Aorta (tissue), 5 donors: Measurements from ENCODE around the gene KRT6C. TPM values are rescaled to one million over a fixed set of nuclear protein-coding genes. Genes with fewer than 3 reads are reported as not detected.
"Not testable (repeated sequence)": the region's sequence is repeated elsewhere in the genome, so short reads cannot be mapped to it uniquely, and the experiment has no call there.

Experiments used
- ATAC-seq: fragments of 200-7000 bp; cut with Tn5 transposase; one replicate; pipeline ENCODE4 v1.9.1; 2022; ENCODE audit warnings: moderate library complexity; ENCODE audit not compliant: low FRiP score
- DNase-seq, 2 donors: peaks; one replicate each; pipeline ENCODE4 v3.0.0-alpha.2; 2020
- H3K27ac ChIP-seq, 2 donors: one replicate each; pipeline ENCODE4 v1.5.1; 2013; ENCODE audit warnings: low read length in 2 of 2, mild to moderate bottlenecking in 2 of 2, moderate library complexity in 2 of 2, control low read depth in 1 of 2, inconsistent platforms in 1 of 2, low read depth in 1 of 2
- H3K27me3 ChIP-seq, 2 donors: one replicate each; pipeline ENCODE4 v1.6.1; 2013; ENCODE audit warnings: control low read depth in 1 of 2, low read length in 1 of 2, mild to moderate bottlenecking in 1 of 2, moderate library complexity in 1 of 2; ENCODE audit not compliant: insufficient read depth in 2 of 2, control insufficient read depth in 1 of 2
- H3K36me3 ChIP-seq, 2 donors: one replicate each; pipeline ENCODE4 v1.6.1; 2013; ENCODE audit warnings: control low read depth in 1 of 2, low read length in 1 of 2, mild to moderate bottlenecking in 1 of 2; ENCODE audit not compliant: insufficient read depth in 2 of 2, control insufficient read depth in 1 of 2
- H3K4me1 ChIP-seq, 2 donors: one replicate each; pipeline ENCODE4 v1.6.1; 2013; ENCODE audit warnings: low read length in 2 of 2, control low read depth in 1 of 2, mild to moderate bottlenecking in 1 of 2, moderate library complexity in 1 of 2; ENCODE audit not compliant: insufficient read depth in 2 of 2, control insufficient read depth in 1 of 2
- H3K4me3 ChIP-seq, 2 donors: one replicate each; pipeline ENCODE4 v1.5.1; 2013; ENCODE audit warnings: low read length in 2 of 2, control low read depth in 1 of 2, mild to moderate bottlenecking in 1 of 2
- H3K9me3 ChIP-seq: one replicate; pipeline ENCODE4 v1.6.1; 2013; ENCODE audit warnings: mild to moderate bottlenecking, low read length; ENCODE audit not compliant: control insufficient read depth
- WGBS, 2 donors: extraction: QIAGEN DNeasy Blood & Tissue Kit; methylation state at CpG; one replicate each; pipeline ENCODE4 v1.1.7; 2013; 5-methylcytosine and 5-hydroxymethylcytosine counted together
- intact Hi-C, 2 donors: fragments of 100-400 bp; cut with DNase I; formaldehyde crosslinking; loops; one replicate each; pipeline versions ENCODE4 v1.14.2 to v1.15.0; 2022
- polyA plus RNA-seq, 2 donors: library from polyadenylated mRNA; stranded (reverse); fragments of 200-250 nt; gene quantifications; one replicate each; pipeline ENCODE4 v1.2.3, GENCODE V29; 2013
- total RNA-seq, 2 donors: library from RNA; stranded (reverse); fragmentation: NEBNext Ultra II Directional; extraction: Animal tissue kit (Norgen Biotek cat#: 25700); gene quantifications; one replicate each; pipeline ENCODE4 v1.2.1, GENCODE V29; 2021
- donor health status: healthy with polysubstance abuse.
- donor health status: Bipolar disorder and iron deficiency.
- donor health status: DM: no; HTN: no; CAD: no.
- donor health status: DM: no; HTN: no; CAD: no.
- donor health status: DM: yes; HTN: yes; CAD: no.

The KRT6C gene
- total and polyA plus RNA-seq, 4 donors: 0.08 to 0.25 TPM; not detected in 2

DNA sequence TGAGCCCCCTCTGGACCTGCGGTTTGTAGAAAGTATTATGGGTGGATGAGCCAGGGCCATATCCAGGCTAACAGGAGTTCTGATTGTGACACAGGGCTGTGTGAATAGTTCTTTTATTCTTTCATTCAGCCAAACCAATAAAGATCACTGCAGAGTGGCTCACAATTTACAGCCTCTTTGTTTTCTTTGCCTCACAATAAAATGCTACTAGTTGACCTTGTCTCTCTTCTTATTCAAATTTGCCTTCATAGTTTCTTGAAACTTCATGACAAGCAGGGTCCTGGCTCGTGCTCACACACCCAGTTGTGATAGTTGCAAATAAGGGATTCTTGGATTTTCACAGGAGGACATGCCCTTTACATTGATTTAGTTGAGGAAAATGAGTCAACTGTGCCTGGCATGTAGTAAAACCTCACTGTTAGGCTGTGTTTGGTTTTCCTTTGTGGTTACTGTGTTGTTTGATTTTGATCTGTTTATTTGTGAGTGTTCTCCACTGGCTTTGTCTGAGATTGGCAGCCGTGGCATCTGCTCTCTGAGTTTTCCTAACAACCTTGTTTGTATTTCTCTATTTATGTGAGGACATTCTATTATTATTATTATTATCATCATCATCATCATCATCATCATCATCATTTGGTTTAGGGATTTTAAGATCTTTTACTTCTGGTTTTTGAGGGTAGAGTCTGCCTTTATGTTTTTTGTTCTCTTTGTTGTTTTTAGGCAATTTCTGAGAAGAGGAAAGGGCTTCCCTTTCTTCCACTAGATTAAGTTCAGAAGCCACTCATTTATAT lies 19.0 kb downstream of the KRT6C start:
- no peaks in the 10 kb centered on the region for H3K4me1 ChIP-seq
- H3K27ac ChIP-seq: no peak overlapping the region
- H3K27me3 ChIP-seq: no peaks in the 10 kb centered on the region
- no peak for DNase-seq
- 54 to 58% methylated on average over 3 of the region's 3 CpGs for WGBS, 2 donors
- intact Hi-C loops: no loop called here
- H3K36me3 ChIP-seq: no peaks in the 10 kb centered on the region
- no peaks in the 10 kb centered on the region for H3K9me3 ChIP-seq
- H3K4me3 ChIP-seq: no peak overlapping the region
- ATAC-seq: no peak

DNA sequence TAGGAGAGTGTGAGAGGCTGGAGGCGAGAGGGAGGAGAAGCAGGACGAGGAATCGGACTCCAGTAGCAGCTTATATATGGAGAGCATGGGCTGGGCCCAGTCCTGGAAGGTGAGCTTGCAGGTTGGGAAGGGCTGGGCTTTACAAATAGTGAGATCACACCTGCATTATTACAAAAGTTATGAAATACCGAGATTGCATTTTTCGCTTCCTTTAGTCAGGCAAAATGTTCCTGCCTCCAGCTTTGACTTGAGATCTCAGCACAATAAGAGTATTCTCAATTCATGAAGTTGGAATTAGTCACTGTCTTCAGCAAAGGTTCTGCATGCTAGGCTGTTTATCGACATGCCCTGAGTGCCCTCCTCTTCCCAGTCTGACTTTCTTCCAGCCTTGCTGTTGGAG lies 21.5 kb downstream of the KRT6C start, which contains the start of gene KRT6B:
Gene KRT6B, minus strand, starts transcription at position 46 of the 400 bp plus-strand sequence. CDS start 68 bp downstream, outside the sequence.
- WGBS, 2 donors: 89 to 92% methylated on average over 6 of the region's 6 CpGs
- no peak within 1 kb of the TSS for H3K4me3 ChIP-seq
- DNase-seq: no peak
- H3K9me3 ChIP-seq: no peaks in the 10 kb centered on the region
- H3K36me3 ChIP-seq: no peaks in the 10 kb centered on the region
- no peaks in the 10 kb centered on the region for H3K27me3 ChIP-seq
- peak; percentile 22 for ATAC-seq
- H3K4me1 ChIP-seq: no peaks in the 10 kb centered on the region
- intact Hi-C loops: no loop called here
- no peak within 1 kb of the TSS for H3K27ac ChIP-seq

DNA sequence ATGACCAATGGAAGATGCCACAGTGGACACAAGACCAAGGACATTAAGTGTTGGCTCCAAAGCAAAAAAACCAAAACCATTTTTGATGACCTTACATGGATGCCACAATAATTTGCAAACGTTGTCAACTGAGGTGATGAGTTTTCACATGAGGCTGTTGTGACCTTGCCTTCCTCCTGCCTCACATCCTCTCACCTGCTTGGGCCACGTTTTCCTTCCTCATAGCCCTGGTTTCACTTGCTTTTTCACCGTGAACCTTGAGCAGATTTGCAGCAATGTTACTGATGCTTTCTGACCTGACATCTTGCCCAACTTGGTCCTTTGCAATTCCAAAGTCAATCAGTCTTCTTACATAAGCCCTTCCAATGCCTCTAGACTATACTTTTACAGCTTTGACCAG lies 25.4 kb downstream of the KRT6C start:
- intact Hi-C loops: no loop called here
- DNase-seq (no peak), ATAC-seq (no peak)
- no peaks in the 10 kb centered on the region for H3K9me3 ChIP-seq
- no peak overlapping the region for H3K27ac ChIP-seq
- H3K4me1 ChIP-seq: no peaks in the 10 kb centered on the region
- H3K4me3 ChIP-seq: no peak overlapping the region
- no peaks in the 10 kb centered on the region for H3K27me3 ChIP-seq
- 61 to 64% methylated on average over 3 of the region's 3 CpGs for WGBS, 2 donors
- H3K36me3 ChIP-seq: no peaks in the 10 kb centered on the region

DNA sequence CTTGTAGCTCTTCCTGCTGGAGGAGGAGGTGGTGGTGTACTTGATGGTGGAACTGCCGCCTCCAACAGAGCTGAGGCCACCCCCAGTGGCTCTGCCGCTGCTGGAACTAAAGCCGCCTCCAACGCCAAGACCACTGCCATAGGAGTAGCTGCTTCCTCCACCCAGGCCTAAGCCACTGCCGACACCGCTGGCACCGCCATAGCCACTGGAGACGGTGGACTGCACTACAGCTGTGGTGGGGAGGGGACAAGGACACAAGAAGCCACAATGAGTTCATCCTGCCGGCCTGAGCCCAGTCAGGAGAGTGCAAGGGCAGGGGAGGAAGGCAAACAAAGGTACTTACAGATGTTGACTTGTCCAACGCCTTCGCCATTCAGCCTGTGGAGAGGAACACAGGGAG lies 26.4 kb downstream of the KRT6C start:
- H3K36me3 ChIP-seq, H3K9me3 ChIP-seq, H3K27ac ChIP-seq, intact Hi-C loops, H3K4me3 ChIP-seq, DNase-seq, H3K4me1 ChIP-seq, H3K27me3 ChIP-seq: not testable (repeated sequence)
- ATAC-seq: peak; percentile 17
- 93 to 95% methylated on average over 11 of the region's 11 CpGs for WGBS, 2 donors

DNA sequence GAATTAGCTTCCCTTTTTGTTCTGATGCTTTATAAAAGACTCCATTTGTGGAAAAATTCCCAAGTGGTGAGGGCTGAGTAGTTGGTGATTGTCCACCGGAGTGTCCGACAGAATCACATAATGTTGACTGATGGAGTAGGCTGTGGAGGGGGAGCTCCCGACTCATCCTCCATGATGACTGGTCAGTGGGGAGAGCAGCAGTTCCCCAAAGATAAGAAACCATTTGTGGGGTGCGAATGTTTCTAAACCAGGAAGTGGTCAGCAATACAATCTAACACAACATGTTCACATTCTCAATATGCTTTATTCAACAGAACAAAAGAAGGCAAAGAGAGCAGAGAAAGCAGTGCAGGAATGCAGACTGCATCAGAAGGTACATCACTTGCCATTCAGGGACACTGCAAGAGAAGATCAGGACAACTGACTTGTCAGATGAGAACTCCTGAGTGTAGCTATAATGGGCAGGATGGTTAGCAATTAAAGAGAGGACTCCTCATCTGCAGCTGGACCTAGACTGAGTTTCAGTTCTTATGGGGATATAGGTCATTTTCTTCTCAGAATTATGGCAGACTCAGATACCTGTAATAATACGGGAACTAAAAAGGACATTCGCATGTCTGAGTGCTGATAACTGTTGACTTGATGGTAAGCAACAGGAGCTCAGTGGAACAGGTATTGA lies 27.1 kb downstream of the KRT6C start:
- ATAC-seq (no peak), DNase-seq (no peak)
- no peaks in the 10 kb centered on the region for H3K4me1 ChIP-seq
- no peak overlapping the region for H3K4me3 ChIP-seq
- H3K9me3 ChIP-seq: peaks cover 1% of the 10 kb centered on the region
- no peaks in the 10 kb centered on the region for H3K36me3 ChIP-seq
- H3K27ac ChIP-seq: no peak overlapping the region
- H3K27me3 ChIP-seq: no peaks in the 10 kb centered on the region
- 85 to 88% methylated on average over 6 of the region's 6 CpGs for WGBS, 2 donors
- intact Hi-C loops: no loop called here

DNA sequence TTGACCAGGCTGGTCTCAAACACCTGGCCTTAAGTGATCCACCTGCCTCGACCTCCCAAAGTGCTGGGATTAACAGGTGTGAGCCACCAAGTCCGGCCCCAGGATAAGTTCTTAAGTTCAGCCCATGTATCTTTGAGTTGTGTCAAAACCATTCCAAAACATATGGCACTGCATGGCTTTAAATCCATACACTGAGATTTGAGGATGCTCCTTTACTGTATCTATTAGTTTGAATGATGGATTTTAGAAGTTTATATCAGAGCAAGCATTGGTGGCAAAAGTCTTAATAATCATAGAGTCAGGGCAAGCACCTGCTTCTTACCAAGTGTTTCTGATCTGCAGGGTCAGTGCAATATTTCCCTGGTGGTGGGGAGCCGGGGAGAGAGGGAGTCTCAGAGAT lies 27.7 kb downstream of the KRT6C start:
- Histone ChIP-seq H3K27me3 (no peaks in the 10 kb centered on the region), H3K36me3 (no peaks in the 10 kb centered on the region), H3K4me3 (no peak overlapping the region), H3K27ac (no peak overlapping the region), H3K9me3 (peaks cover 1% of the 10 kb centered on the region), H3K4me1 (no peaks in the 10 kb centered on the region)
- DNase-seq: no peak
- no peak for ATAC-seq
- intact Hi-C loops: no loop called here
- WGBS, 2 donors: 50 to 64% methylated on average over 3 of the region's 3 CpGs

DNA sequence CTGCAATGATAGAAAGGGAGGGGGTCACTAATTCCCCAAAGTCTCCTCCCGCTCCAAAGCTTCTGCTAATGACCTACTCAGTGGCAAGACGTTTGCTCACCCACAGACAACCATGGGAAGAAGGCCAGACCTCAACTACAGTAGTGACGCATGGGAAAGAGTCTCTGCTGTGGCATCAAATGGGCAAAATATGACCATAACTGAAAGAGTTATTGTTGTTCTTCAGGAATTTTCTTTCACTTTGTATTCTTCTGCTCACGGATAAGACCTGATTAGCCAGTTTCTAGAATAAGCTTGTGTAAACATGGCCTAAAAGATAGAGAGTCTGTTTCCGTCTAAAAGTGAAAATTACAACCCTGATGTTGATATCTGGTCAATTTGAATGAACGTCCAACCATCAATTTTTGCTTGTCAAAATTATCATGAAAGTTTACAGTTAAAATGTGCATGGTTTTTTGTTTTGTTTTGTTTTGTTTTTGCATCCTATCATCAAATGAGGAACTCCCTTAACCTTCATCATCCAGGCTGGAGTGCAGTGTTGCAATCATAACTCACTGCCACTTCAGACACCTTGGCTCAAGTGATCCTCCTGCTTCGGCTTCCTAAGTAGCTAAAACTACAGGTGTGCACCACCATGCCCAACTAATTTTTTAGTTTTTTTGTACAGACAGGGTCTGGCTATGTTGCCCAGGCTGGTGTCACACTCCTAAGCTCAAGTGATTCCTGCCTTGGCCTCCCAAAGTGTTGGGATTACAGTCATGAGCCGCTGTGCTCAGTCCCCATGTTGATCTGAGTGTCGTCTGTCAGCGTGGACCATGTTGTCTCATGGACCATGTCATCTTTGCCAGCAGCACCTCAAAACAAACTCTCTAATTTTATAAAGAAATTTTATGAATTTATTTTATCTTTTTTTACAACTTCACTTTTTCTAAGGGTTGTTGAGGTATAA lies 28.7 kb downstream of the KRT6C start:
- no peaks in the 10 kb centered on the region for H3K27me3 ChIP-seq
- H3K4me1 ChIP-seq: no peaks in the 10 kb centered on the region
- no peak overlapping the region for H3K4me3 ChIP-seq
- peaks cover 1% of the 10 kb centered on the region for H3K9me3 ChIP-seq
- DNase-seq: no peak
- no peaks in the 10 kb centered on the region for H3K36me3 ChIP-seq
- no peak for ATAC-seq
- no peak overlapping the region for H3K27ac ChIP-seq
- 60 to 65% methylated on average over 10 of the region's 10 CpGs for WGBS, 2 donors
- intact Hi-C loops: no loop called here

DNA sequence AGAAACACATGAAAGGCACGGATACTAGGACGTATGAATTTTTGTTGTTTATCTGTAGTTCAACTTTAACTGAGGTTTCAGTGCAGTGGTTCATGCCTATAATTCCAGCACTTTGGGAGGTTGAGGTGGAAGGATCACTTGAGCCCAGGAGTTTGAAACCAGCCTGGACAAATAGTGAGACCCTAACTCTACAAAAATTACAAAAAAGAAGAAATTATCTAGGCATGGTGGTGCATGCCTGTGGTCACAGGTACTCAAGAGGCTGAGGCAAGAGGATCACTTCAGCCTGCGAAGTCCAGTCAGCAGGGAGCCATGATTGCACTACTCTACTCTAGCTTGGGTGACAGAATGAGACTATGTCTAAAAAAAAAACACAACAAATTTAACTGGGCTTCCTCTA lies 29.6 kb downstream of the KRT6C start:
- Histone ChIP-seq H3K4me1 (no peaks in the 10 kb centered on the region), H3K9me3 (peaks cover 1% of the 10 kb centered on the region), H3K27me3 (no peaks in the 10 kb centered on the region), H3K4me3 (no peak overlapping the region), H3K27ac (no peak overlapping the region), H3K36me3 (no peaks in the 10 kb centered on the region)
- no peak for ATAC-seq
- intact Hi-C loops: no loop called here
- no peak for DNase-seq
- WGBS, 2 donors: 77 to 87% methylated on average over 3 of the region's 3 CpGs
